K562 (cell line): ENCODE data around the gene KLRB1.
"Not testable (repeated sequence)": the region's sequence is repeated elsewhere in the genome, so short reads cannot be mapped to it uniquely, and the experiment has no call there.

Source experiments
- FOXJ3 ChIP-seq: sonication (generic); formaldehyde crosslinking; IDR thresholded peaks from 2 replicates; pipeline ENCODE4 v1.4.0; 2020; ENCODE audit warnings: mild to moderate bottlenecking, missing genetic modification reagents
- HNRNPUL1 ChIP-seq: fragments of 200-400 bp; formaldehyde crosslinking; IDR thresholded peaks from 2 replicates; pipeline ENCODE4 v1.6.1; 2017; ENCODE audit warnings: low read length
- POLR2A ChIP-seq: fragments of 450-650 bp; conservative IDR thresholded peaks from 2 replicates; pipeline ENCODE4 v1.6.1; 2016
- SIX5 ChIP-seq, 2 experiments: IDR thresholded peaks; 2 replicates each; pipeline ENCODE4 v1.6.1; 2011; ENCODE audit warnings: low read length in 2 of 2, borderline replicate concordance in 1 of 2, low read depth in 1 of 2, mild to moderate bottlenecking in 1 of 2, moderate library complexity in 1 of 2; ENCODE audit not compliant: insufficient read depth in 1 of 2
- ZNF253 ChIP-seq: fragments of 250-450 bp; sonication (Bioruptor Pico); conservative IDR thresholded peaks from 2 replicates; pipeline ENCODE4 v1.6.1; 2021; ENCODE audit warnings: mild to moderate bottlenecking
- TF ChIP-seq, protein P1 (sequence below): sonication (generic); formaldehyde crosslinking; IDR thresholded peaks from 2 replicates; pipeline ENCODE4 v1.9.0; 2022; ENCODE audit warnings: mild to moderate bottlenecking, missing genetic modification reagents
- TF ChIP-seq, protein P2 (sequence below): fragments of 450-650 bp; formaldehyde crosslinking; IDR thresholded peaks from 2 replicates; pipeline ENCODE4 v1.4.0; 2020; ENCODE audit warnings: mild to moderate bottlenecking, mixed read lengths
- TF ChIP-seq, protein P3 (sequence below), 3 experiments: IDR thresholded peaks in 2 of 3; conservative IDR thresholded peaks in 1 of 3; 2 replicates each; pipeline ENCODE4 v1.5.1; 2011 to 2012; ENCODE audit warnings: low read length in 3 of 3, mild to moderate bottlenecking in 3 of 3, control low read depth in 2 of 3, improper control_type of control experiment in 1 of 3, inconsistent platforms in 1 of 3, low read depth in 1 of 3, mixed read lengths in 1 of 3, moderate library complexity in 1 of 3; ENCODE audit not compliant: insufficient read depth in 2 of 3

DNA sequence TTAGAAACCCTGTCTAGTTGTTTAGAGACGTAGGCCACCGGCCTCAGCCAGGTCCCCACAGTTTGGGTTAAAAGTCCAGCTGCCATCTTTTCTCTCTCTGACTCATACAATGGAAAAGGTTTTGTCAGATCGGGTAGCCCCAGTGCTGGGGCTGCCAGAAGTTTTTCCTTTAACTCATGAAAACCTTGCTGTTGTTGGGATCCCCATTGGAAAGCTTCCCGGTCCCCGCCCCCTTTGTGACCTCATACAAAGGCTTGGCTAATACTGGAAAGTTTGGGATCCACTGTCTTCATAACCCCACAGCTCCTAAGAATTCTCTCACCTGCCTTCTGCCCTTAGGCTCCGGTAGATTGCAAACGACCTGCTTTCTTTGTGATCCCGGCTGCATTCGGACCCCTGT, 40.6 kb downstream of the KLRB1 start:
- TF ChIP-seq, protein P1, sequence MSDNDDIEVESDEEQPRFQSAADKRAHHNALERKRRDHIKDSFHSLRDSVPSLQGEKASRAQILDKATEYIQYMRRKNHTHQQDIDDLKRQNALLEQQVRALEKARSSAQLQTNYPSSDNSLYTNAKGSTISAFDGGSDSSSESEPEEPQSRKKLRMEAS (CRISPR knock-in tag), result not testable (repeated sequence)
- TF ChIP-seq FOXJ3 (CRISPR knock-in tag); HNRNPUL1; POLR2A; SIX5 (IDR thresholded peaks at IDR 0.05; ENCODE audit: borderline replicate concordance in 1 of 2, insufficient read depth in 1 of 2, low read depth in 1 of 2, low read length in 2 of 2); ZNF253 (CRISPR knock-in tag): not testable (repeated sequence)
- TF ChIP-seq, protein P2, sequence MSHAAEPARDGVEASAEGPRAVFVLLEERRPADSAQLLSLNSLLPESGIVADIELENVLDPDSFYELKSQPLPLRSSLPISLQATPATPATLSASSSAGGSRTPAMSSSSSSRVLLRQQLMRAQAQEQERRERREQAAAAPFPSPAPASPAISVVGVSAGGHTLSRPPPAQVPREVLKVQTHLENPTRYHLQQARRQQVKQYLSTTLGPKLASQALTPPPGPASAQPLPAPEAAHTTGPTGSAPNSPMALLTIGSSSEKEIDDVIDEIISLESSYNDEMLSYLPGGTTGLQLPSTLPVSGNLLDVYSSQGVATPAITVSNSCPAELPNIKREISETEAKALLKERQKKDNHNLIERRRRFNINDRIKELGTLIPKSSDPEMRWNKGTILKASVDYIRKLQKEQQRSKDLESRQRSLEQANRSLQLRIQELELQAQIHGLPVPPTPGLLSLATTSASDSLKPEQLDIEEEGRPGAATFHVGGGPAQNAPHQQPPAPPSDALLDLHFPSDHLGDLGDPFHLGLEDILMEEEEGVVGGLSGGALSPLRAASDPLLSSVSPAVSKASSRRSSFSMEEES (CRISPR knock-in tag), result not testable (repeated sequence)
- TF ChIP-seq, protein P3, sequence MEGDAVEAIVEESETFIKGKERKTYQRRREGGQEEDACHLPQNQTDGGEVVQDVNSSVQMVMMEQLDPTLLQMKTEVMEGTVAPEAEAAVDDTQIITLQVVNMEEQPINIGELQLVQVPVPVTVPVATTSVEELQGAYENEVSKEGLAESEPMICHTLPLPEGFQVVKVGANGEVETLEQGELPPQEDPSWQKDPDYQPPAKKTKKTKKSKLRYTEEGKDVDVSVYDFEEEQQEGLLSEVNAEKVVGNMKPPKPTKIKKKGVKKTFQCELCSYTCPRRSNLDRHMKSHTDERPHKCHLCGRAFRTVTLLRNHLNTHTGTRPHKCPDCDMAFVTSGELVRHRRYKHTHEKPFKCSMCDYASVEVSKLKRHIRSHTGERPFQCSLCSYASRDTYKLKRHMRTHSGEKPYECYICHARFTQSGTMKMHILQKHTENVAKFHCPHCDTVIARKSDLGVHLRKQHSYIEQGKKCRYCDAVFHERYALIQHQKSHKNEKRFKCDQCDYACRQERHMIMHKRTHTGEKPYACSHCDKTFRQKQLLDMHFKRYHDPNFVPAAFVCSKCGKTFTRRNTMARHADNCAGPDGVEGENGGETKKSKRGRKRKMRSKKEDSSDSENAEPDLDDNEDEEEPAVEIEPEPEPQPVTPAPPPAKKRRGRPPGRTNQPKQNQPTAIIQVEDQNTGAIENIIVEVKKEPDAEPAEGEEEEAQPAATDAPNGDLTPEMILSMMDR (IDR thresholded peaks at IDR 0.05 in 2 of 3, conservative IDR thresholded peaks at IDR 0.05 in 1 of 3; ENCODE audit: insufficient read depth in 2 of 3, low read depth in 1 of 3, low read length in 3 of 3), result not testable (repeated sequence)
